NCI-H2081 (cell line): ENCODE data around the gene AGAP3.

Experiments
- DNase-seq, 2 experiments: peaks; one replicate each; lab custom pipeline; 2025; lab: John Stamatoyannopoulos, UW

The AGAP3 gene

DNA sequence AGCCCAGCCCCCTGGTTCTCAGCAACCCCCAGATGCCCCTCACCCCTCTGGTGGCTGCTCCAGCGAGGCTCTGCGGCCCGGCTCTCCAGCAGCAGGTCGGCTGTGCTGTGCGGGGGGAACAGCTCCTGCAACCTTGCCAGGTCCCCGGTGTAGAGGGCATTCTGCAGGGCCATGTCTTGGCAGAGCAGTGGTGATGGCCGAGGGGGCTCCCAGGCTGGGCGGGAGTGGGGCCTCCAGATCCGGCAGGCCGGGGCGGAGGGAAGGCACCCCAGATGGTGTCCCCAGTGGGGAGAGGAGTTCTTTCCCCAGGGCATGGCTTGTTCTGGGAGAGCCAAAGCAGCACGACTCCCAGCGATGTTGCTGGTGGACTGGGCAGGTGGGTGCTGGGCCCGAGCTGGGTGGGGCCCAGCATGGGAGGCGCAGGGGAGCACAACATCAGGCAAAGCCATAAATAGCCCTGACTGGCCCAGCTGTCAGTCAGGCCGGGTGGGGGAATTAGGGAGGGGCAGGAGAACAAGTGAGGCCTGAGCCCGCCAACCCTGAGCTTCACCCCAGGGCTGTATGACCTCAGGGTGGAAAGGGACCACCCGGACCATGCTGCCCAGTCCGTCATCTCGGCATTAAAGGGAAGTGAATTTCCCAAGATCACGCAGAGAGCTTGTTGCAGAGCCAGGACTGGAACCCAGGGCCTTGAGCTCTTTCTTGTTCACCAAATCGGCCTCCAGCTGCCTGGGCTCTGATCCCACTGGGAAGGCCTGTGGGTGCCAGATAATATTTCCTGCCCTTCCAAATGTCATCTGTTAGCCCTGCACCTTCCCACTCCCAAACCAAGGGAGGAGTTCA is 101.4 kb downstream of the AGAP3 start:
- no peak for DNase-seq

DNA sequence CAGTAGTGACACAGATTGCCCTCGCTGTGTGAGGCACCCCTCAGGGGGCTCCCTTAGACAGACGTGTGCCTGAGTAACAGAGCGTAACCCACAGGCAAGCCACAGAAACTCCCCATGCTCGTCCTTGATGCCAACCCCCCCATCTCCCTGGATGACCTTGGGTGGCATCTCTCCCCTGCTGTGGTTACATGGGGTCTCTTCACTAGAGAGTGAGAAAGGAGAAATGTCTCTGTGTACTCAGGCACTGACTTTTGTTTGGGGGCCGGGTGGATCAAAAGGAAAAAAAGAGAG is 101.9 kb downstream of the AGAP3 start:
- DNase-seq = no peak

DNA sequence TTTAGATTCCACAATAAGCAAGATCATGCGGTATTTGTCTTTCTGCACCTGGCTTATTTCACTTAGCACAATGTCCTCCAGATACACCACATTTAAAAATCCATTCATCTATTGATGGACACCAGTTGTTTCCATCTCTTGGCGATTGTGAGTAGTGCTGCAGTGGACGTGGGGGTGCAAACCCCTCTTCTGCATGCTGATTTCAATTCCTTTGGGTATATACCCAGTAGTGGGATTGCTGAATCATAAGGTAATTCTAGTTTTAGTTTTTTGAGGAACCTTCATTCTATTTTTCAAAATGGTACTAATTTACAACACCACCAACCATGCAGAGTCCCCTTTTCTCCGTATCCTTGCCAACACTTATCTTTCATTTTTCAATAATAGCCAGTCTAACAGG is 102.8 kb downstream of the AGAP3 start:
- no peak for DNase-seq

DNA sequence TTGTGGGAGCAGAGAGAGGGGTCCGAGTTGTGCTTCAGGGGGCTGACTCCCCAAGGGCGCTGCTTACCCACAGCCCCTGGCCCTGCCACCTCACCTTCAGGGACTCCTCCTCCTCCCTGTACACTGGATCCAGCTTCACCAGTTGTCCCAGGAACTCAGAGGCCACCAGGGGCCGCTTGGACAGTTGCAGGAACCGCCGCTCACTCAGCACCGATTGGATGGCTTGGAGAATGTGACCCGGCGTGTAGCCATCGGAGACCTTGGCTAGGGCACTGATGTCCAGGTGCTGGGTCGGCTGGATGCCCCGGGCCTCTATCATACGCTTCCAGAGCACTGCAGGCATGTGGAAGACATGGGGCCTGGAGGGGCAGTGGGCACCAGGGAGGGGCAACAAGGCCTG is 105.3 kb downstream of the AGAP3 start:
- DNase-seq = no peak

DNA sequence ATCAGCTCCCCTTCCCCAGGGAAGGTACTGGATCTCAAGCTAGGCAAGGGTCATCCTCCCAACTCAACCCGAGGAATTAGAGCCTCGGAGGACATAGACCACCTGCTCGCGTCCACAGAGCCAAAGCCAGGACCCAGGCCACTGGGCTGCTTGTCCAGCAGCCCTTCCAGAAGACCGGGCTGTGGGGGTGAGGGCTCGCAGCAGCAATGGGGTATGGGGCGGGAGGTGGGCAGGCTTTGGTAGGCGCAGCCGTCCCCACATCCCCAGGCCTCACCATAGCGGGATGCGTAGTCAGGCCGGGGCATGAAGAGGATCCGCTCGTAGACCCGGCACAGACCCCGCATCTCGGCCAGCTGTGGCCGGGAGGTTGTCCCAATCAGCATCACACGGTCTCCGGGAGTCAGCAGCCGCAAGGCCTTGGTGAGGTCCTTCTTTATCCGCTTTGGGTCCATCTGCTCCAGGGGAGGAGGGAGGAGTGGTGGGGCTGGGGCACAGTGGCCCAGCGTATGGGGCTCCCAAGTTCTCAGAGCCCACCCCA is 105.8 kb downstream of the AGAP3 start:
- DNase-seq = no peak

- DNase-seq = no peak
Observed at GRCh38 chr7:151193203-151193978, 107.1 kb downstream of the AGAP3 start.
